GM23338 (cell line): ENCODE measurements around the gene FZD2. TPM values are rescaled to one million over a fixed set of nuclear protein-coding genes. Genes with fewer than 3 reads are reported as not detected.

Experiments
- ATAC-seq: fragments of 200-7000 bp; cut with Tn5 transposase; 3 replicates; pipeline ENCODE4 v1.9.1; 2020
- DNase-seq: peaks from one replicate; pipeline ENCODE4 v3.0.0-alpha.2; 2015; ENCODE audit warnings: low spot score
- H2AFZ ChIP-seq: fragments of 200-600 bp; sonication (generic); 2 replicates; pipeline ENCODE4 v1.8.0; 2016; ENCODE audit warnings: antibody characterized with exemption, mild to moderate bottlenecking, moderate library complexity
- H3F3A ChIP-seq: fragments of 200-600 bp; sonication (generic); replicated peaks from 2 replicates; pipeline ENCODE4 v1.8.0; 2017; ENCODE audit warnings: antibody characterized with exemption, mixed run types, low read depth
- H3K27ac ChIP-seq: fragments of 200-600 bp; sonication (generic); 2 replicates; pipeline ENCODE4 v1.6.1; 2016; ENCODE audit warnings: low read depth
- H3K27me3 ChIP-seq: fragments of 200-600 bp; sonication (generic); 2 replicates; pipeline ENCODE4 v1.8.0; 2016; ENCODE audit warnings: mild to moderate bottlenecking, mixed run types, moderate library complexity; ENCODE audit not compliant: insufficient read depth
- H3K36me3 ChIP-seq: fragments of 200-600 bp; sonication (generic); 2 replicates; pipeline ENCODE4 v1.8.0; 2016; ENCODE audit warnings: mild to moderate bottlenecking; ENCODE audit not compliant: insufficient read depth
- H3K4me1 ChIP-seq: fragments of 200-600 bp; sonication (generic); 2 replicates; pipeline ENCODE4 v1.8.0; 2016; ENCODE audit warnings: mild to moderate bottlenecking, moderate library complexity; ENCODE audit not compliant: insufficient read depth
- H3K4me2 ChIP-seq: fragments of 200-600 bp; sonication (generic); 2 replicates; pipeline ENCODE4 v1.7.1; 2017; ENCODE audit warnings: mixed run types
- H3K4me3 ChIP-seq: fragments of 200-600 bp; sonication (generic); 2 replicates; pipeline ENCODE4 v1.6.1; 2016; ENCODE audit warnings: mixed run types
- H3K79me2 ChIP-seq: fragments of 200-600 bp; sonication (generic); replicated peaks from 2 replicates; pipeline ENCODE4 v1.8.0; 2017; ENCODE audit warnings: mild to moderate bottlenecking; ENCODE audit not compliant: insufficient read depth
- H3K9me2 ChIP-seq: fragments of 200-600 bp; sonication (generic); 2 replicates; pipeline ENCODE4 v1.8.0; 2017; ENCODE audit not compliant: insufficient read depth
- H4K20me1 ChIP-seq: fragments of 200-600 bp; sonication (generic); replicated peaks from 2 replicates; pipeline ENCODE4 v1.8.0; 2017; ENCODE audit warnings: mild to moderate bottlenecking; ENCODE audit not compliant: insufficient read depth
- H3K27ac Mint-ChIP-seq: 2 replicates; pipeline ENCODE4 v1.8.0; 2020; ENCODE audit warnings: inconsistent platforms, mild to moderate bottlenecking, moderate library complexity, mixed read lengths
- H3K27me3 Mint-ChIP-seq: 3 replicates; pipeline ENCODE4 v1.8.0; 2022; ENCODE audit warnings: low read depth, mild to moderate bottlenecking, moderate library complexity, mixed read lengths, inconsistent platforms; ENCODE audit not compliant: insufficient read depth, poor library complexity
- H3K36me3 Mint-ChIP-seq: 3 replicates; pipeline ENCODE4 v1.8.0; 2021; ENCODE audit warnings: low read depth, mild to moderate bottlenecking, inconsistent platforms, moderate library complexity, mixed read lengths
- H3K4me1 Mint-ChIP-seq: 3 replicates; pipeline ENCODE4 v1.8.0; 2020; ENCODE audit warnings: mild to moderate bottlenecking, inconsistent platforms, mixed read lengths
- H3K4me3 Mint-ChIP-seq: 3 replicates; pipeline ENCODE4 v1.8.0; 2021; ENCODE audit warnings: moderate library complexity, mild to moderate bottlenecking, inconsistent platforms, mixed read lengths
- H3K9me3 Mint-ChIP-seq: 3 replicates; pipeline ENCODE4 v1.8.0; 2020; ENCODE audit warnings: moderate library complexity, mild to moderate bottlenecking, inconsistent platforms, mixed read lengths
- CTCF ChIP-seq, 2 experiments: fragments of 200-600 bp in 1 of 2; sonication (generic) in 1 of 2; conservative IDR thresholded peaks; 2 replicates each; pipeline versions ENCODE4 v1.5.1 to v1.6.1; 2016 to 2017; ENCODE audit warnings: antibody characterized with exemption in 2 of 2, low read depth in 2 of 2, mild to moderate bottlenecking in 2 of 2, moderate library complexity in 1 of 2
- ETS1 ChIP-seq: IDR thresholded peaks from 2 replicates; pipeline ENCODE4 v1.6.1; 2016; ENCODE audit warnings: antibody characterized with exemption
- JUNB ChIP-seq: IDR thresholded peaks from one replicate; pipeline ENCODE4 v1.6.1; 2016; ENCODE audit warnings: antibody characterized with exemption; ENCODE audit not compliant: unreplicated experiment
- NANOG ChIP-seq: IDR thresholded peaks from 2 replicates; pipeline ENCODE4 v1.6.1; 2016; ENCODE audit warnings: antibody characterized with exemption, borderline replicate concordance
- POLR2AphosphoS5 ChIP-seq: IDR thresholded peaks from 2 replicates; pipeline ENCODE4 v1.6.1; 2016; ENCODE audit warnings: antibody characterized with exemption, low read depth
- REST ChIP-seq: IDR thresholded peaks from one replicate; pipeline ENCODE4 v1.6.1; 2018; ENCODE audit warnings: antibody characterized with exemption; ENCODE audit not compliant: unreplicated experiment
- ZNF331 ChIP-seq: fragments of 250-450 bp; sonication (Bioruptor Pico); IDR thresholded peaks from 2 replicates; pipeline ENCODE4 v1.5.0; 2020; ENCODE audit warnings: low read depth, mild to moderate bottlenecking, moderate library complexity
- ZNF462 ChIP-seq: fragments of 250-450 bp; sonication (Bioruptor Pico); IDR thresholded peaks from 2 replicates; pipeline ENCODE4 v1.5.0; 2020; ENCODE audit warnings: mild to moderate bottlenecking, moderate library complexity
- polyA plus RNA-seq: library from polyadenylated mRNA; unstranded; fragments of >200 nt; fragmentation: Nextera tagmentation; extraction: Ambion mirVana; gene quantifications from 2 replicates; pipeline ENCODE4 v1.2.1, GENCODE V29; 2016
- total RNA-seq: library from RNA; depleted of rRNA; stranded (reverse); fragments of >200 nt; shearing (Covaris generic); gene quantifications from 2 replicates; pipeline ENCODE4 v1.2.3, GENCODE V29; 2014

The FZD2 gene
- total and polyA plus RNA-seq, 2 experiments from 2014 or later: 6.2 to 7.6 TPM

- peaks cover 38% of the 10 kb centered on the region for H3K4me1 ChIP-seq
- peaks cover 48% of the 10 kb centered on the region for H3K4me1 Mint-ChIP-seq
- no peaks in the 10 kb centered on the region for H3K9me2 ChIP-seq
- peaks cover 59% of the 10 kb centered on the region for H3K27me3 Mint-ChIP-seq
- peaks cover 8% of the 10 kb centered on the region for H3K79me2 ChIP-seq
- H3K27ac ChIP-seq: no peak overlapping the region
- H3K4me3 Mint-ChIP-seq: peak overlapping the region; percentile 89
- peak overlapping the region; percentile 32 for H3K4me3 ChIP-seq
- peaks cover 11% of the 10 kb centered on the region for H4K20me1 ChIP-seq
- no peak overlapping the region for H3K27ac Mint-ChIP-seq
- peaks cover 39% of the 10 kb centered on the region for H3K36me3 Mint-ChIP-seq
- H3K27me3 ChIP-seq: peaks cover 76% of the 10 kb centered on the region
- peaks cover 41% of the 10 kb centered on the region for H3K9me3 Mint-ChIP-seq
- peak overlapping the region; percentile 65 for H3K4me2 ChIP-seq
- no peaks in the 10 kb centered on the region for H3K36me3 ChIP-seq
- H2AFZ ChIP-seq: no peak overlapping the region
- DNase-seq (peak; percentile 69), ATAC-seq (no peak)
- no peaks in the 10 kb centered on the region; the same call in 1 of the 2 replicates for H3F3A ChIP-seq
- TF ChIP-seq POLR2AphosphoS5: peak; percentile 22; the same call in 1 of the 2 replicates
- TF ChIP-seq ZNF462 (CRISPR knock-in tag): no peak
- no peak for TF ChIP-seq CTCF (conservative IDR thresholded peaks at IDR 0.05; ENCODE audit: low read depth in 2 of 2)
- TF ChIP-seq ETS1: no peak
- TF ChIP-seq NANOG: no peak
- no peak for TF ChIP-seq REST
- TF ChIP-seq ZNF331 (CRISPR knock-in tag): no peak
- no peak for TF ChIP-seq JUNB
These were observed 3.9 kb downstream of the FZD2 start for GRCh38 chr17:44561237-44561623.
